K562 (cell line): Measurements from ENCODE around the gene PHACTR3. TPM values are rescaled to one million over a fixed set of nuclear protein-coding genes. Genes with fewer than 3 reads are reported as not detected.

Experiments used
- ATAC-seq: fragments of 200-7000 bp; cut with Tn5 transposase; 3 replicates; pipeline ENCODE4 v1.9.1; 2020; ENCODE audit warnings: moderate library complexity
- BruUV-seq: library from RNA; stranded (reverse); fragments of 400-500 nt; replicated peaks from 2 replicates; lab custom pipeline; 2021; lab: Mats Ljungman, UMichigan
- CTCF ChIA-PET: fragments of 300-600 bp; formaldehyde crosslinking; extraction: SDS; loops from one replicate; lab custom pipeline; 2021; ENCODE audit warnings: low intra/inter-chr PET ratio; lab: Yijun Ruan, JAX
- POLR2A ChIA-PET: fragments of 300-600, 350-650 bp; sonication (Branson Sonifier 250); formaldehyde crosslinking; extraction: SDS; loops from one replicate; lab custom pipeline; 2021; ENCODE audit warnings: antibody characterized with exemption, inconsistent platforms; lab: Yijun Ruan, JAX
- DNase-seq, 4 experiments: peaks; one replicate each; pipeline versions ENCODE4 v3.0.0 to v3.0.0-alpha.2; 2011 to 2018; ENCODE audit warnings: low spot score in 3 of 4, mixed read lengths in 3 of 4; ENCODE audit errors: extremely low read depth in 1 of 4
- FAIRE-seq: peaks from 2 replicates; lab custom pipeline; 2011; peaks lifted over from hg19 to GRCh38; lab: Jason Lieb, UNC
- H2AFZ ChIP-seq: 2 replicates; pipeline ENCODE4 v1.6.0; 2011; ENCODE audit warnings: low read depth, low read length, control low read depth, inconsistent platforms
- H3K27ac ChIP-seq: fragments of 200-600 bp; 3 replicates; pipeline ENCODE4 v1.8.0; 2011; ENCODE audit warnings: low read depth, mild to moderate bottlenecking, control low read depth, inconsistent platforms, low read length, moderate library complexity, mixed read lengths; ENCODE audit errors: extremely low read depth
- H3K27me3 ChIP-seq, 2 experiments: fragments of 300-600 bp in 1 of 2; 2 replicates in 1 of 2; 3 replicates in 1 of 2; pipeline versions ENCODE4 v1.6.0 to v1.8.0; 2011; ENCODE audit warnings: inconsistent platforms in 2 of 2, low read length in 2 of 2, mild to moderate bottlenecking in 1 of 2, mixed read lengths in 1 of 2, moderate library complexity in 1 of 2; ENCODE audit not compliant: control insufficient read depth in 2 of 2, insufficient read depth in 2 of 2
- H3K36me3 ChIP-seq: fragments of 300-600 bp; 3 replicates; pipeline ENCODE4 v1.8.0; 2011; ENCODE audit warnings: mild to moderate bottlenecking, low read length, inconsistent platforms; ENCODE audit not compliant: control insufficient read depth, insufficient read depth
- H3K4me1 ChIP-seq, 2 experiments: fragments of 200-600 bp in 1 of 2; replicated peaks in 1 of 2; 2 replicates in 1 of 2; 3 replicates in 1 of 2; pipeline versions ENCODE4 v1.5.1 to v1.8.0; 2011; ENCODE audit warnings: inconsistent platforms in 2 of 2, low read length in 2 of 2, mild to moderate bottlenecking in 1 of 2, mixed read lengths in 1 of 2, moderate library complexity in 1 of 2; ENCODE audit not compliant: control insufficient read depth in 2 of 2, insufficient read depth in 2 of 2
- H3K4me2 ChIP-seq: 2 replicates; pipeline ENCODE4 v1.6.1; 2011; ENCODE audit warnings: low read length, control low read depth, inconsistent platforms, mixed read lengths; ENCODE audit not compliant: insufficient read depth
- H3K4me3 ChIP-seq: fragments of 200-600 bp; sonication (generic), shearing (Covaris generic); 2 replicates; pipeline ENCODE4 v1.5.1; 2016; ENCODE audit warnings: control low read depth, inconsistent platforms
- H3K79me2 ChIP-seq: fragments of 200-600 bp; 3 replicates; pipeline ENCODE4 v1.8.0; 2011; ENCODE audit warnings: low read length, inconsistent platforms; ENCODE audit not compliant: control insufficient read depth, insufficient read depth
- H3K9ac ChIP-seq, 2 experiments: 2 replicates each; pipeline versions ENCODE4 v1.6.0 to v1.6.1; 2011; ENCODE audit warnings: low read depth in 2 of 2, low read length in 2 of 2, control low read depth in 1 of 2, inconsistent platforms in 1 of 2, mild to moderate bottlenecking in 1 of 2, mixed read lengths in 1 of 2; ENCODE audit not compliant: insufficient read depth in 1 of 2
- H3K9me1 ChIP-seq: one replicate; pipeline ENCODE4 v1.6.0; 2011; ENCODE audit warnings: inconsistent platforms, mild to moderate bottlenecking, low read length, moderate library complexity; ENCODE audit not compliant: control insufficient read depth, insufficient read depth
- H3K9me3 ChIP-seq: replicated peaks from 2 replicates; pipeline ENCODE4 v1.5.1; 2011; ENCODE audit warnings: low read depth, low read length, inconsistent platforms; ENCODE audit not compliant: control insufficient read depth, insufficient read depth
- H4K20me1 ChIP-seq: replicated peaks from 2 replicates; pipeline ENCODE4 v1.6.1; 2011; ENCODE audit warnings: low read length, inconsistent platforms, mixed read lengths; ENCODE audit not compliant: control insufficient read depth, insufficient read depth
- ARHGAP35 ChIP-seq: fragments of 450-650 bp; IDR thresholded peaks from 2 replicates; pipeline ENCODE4 v1.6.1; 2018; ENCODE audit not compliant: partially characterized antibody
- BCOR ChIP-seq: fragments of 450-650 bp; IDR thresholded peaks from 2 replicates; pipeline ENCODE4 v1.6.1; 2016
- C11orf30 ChIP-seq: fragments of 450-650 bp; IDR thresholded peaks from 2 replicates; pipeline ENCODE4 v1.6.1; 2016; ENCODE audit warnings: low read depth, mild to moderate bottlenecking
- KAT8 ChIP-seq: fragments of 450-650 bp; IDR thresholded peaks from 2 replicates; pipeline ENCODE4 v1.6.1; 2016; ENCODE audit warnings: low read depth, mild to moderate bottlenecking
- NFIX ChIP-seq: fragments of 250-450 bp; sonication (Bioruptor Pico); IDR thresholded peaks from 2 replicates; pipeline ENCODE4 v1.4.0; 2020; ENCODE audit warnings: low read depth, mild to moderate bottlenecking, moderate library complexity
- NR2C2 ChIP-seq, 2 experiments: fragments of 200-800 bp in 1 of 2; sonication (Bioruptor generic) in 1 of 2; sonication (generic) in 1 of 2; formaldehyde crosslinking in 1 of 2; IDR thresholded peaks; 2 replicates each; pipeline versions ENCODE4 v1.6.1 to v1.8.0; 2016 to 2022; ENCODE audit warnings: mild to moderate bottlenecking in 1 of 2, missing compliant biosample characterization in 1 of 2, missing genetic modification characterization in 1 of 2, missing genetic modification reagents in 1 of 2
- ZNF274 ChIP-seq: IDR thresholded peaks from 2 replicates; pipeline ENCODE4 v1.6.1; 2011; ENCODE audit warnings: low read depth, mild to moderate bottlenecking, low read length, moderate library complexity, borderline replicate concordance
- WGBS: fragments of 100-300 bp; shearing (Covaris generic); methylation state at CpG from one replicate; pipeline ENCODE4 v1.1.6; 2016; ENCODE audit warnings: low coverage, mixed read lengths; ENCODE audit not compliant: insufficient coverage; ENCODE audit errors: missing lambda C conversion rate; 5-methylcytosine and 5-hydroxymethylcytosine counted together
- in situ Hi-C: fragments of 300-500 bp; cut with MboI; formaldehyde crosslinking; loops from 4 replicates; pipeline ENCODE4 v1.15.0; 2018; ENCODE audit warnings: inconsistent platforms, mixed read lengths
- intact Hi-C: fragments of 100-400 bp; cut with micrococcal nuclease; formaldehyde crosslinking; loops from 2 replicates; pipeline ENCODE4 v1.14.2; 2022
- polyA plus RNA-seq, 8 experiments: library from polyadenylated mRNA; depleted of rRNA in 4 of 8; stranded (reverse) in 5 of 8; unstranded in 3 of 8; fragments of >200 nt; fragmentation: Nextera tagmentation in 2 of 8; fragmentation: Illumina TruSeq in 1 of 8; extraction: Ambion mirVana in 2 of 8; extraction: Trizol in 1 of 8; gene quantifications; 2 replicates each; pipeline versions ENCODE4 v1.2.1 to v1.2.3, GENCODE V29; 2011 to 2014; ENCODE audit warnings: inconsistent platforms in 1 of 8, missing spikeins in 1 of 8
- total RNA-seq, 7 experiments: library from RNA; depleted of rRNA in 6 of 7; stranded (reverse); fragments of >200 nt in 6 of 7; fragmentation: Illumina TruSeq in 2 of 7; extraction: Trizol in 2 of 7; gene quantifications; 2 replicates each; pipeline versions ENCODE4 v1.2.1 to v1.2.3, GENCODE V29; 2011 to 2021; ENCODE audit warnings: low replicate concordance in 1 of 7
- TF ChIP-seq, protein P1 (sequence below): fragments of 250-450 bp; sonication (Bioruptor Pico); IDR thresholded peaks from 2 replicates; pipeline ENCODE4 v1.5.0; 2020; ENCODE audit warnings: mild to moderate bottlenecking, borderline replicate concordance
- TF ChIP-seq, protein P2 (sequence below), 3 experiments: IDR thresholded peaks in 2 of 3; conservative IDR thresholded peaks in 1 of 3; 2 replicates each; pipeline ENCODE4 v1.5.1; 2011 to 2012; ENCODE audit warnings: low read length in 3 of 3, mild to moderate bottlenecking in 3 of 3, control low read depth in 2 of 3, improper control_type of control experiment in 1 of 3, inconsistent platforms in 1 of 3, low read depth in 1 of 3, mixed read lengths in 1 of 3, moderate library complexity in 1 of 3; ENCODE audit not compliant: insufficient read depth in 2 of 3

Gene PHACTR3
- total and polyA plus RNA-seq, 9 of the 15 experiments (the other 6 are each of a cell fraction or from before 2014, with no cell fraction given) = not detected

DNA sequence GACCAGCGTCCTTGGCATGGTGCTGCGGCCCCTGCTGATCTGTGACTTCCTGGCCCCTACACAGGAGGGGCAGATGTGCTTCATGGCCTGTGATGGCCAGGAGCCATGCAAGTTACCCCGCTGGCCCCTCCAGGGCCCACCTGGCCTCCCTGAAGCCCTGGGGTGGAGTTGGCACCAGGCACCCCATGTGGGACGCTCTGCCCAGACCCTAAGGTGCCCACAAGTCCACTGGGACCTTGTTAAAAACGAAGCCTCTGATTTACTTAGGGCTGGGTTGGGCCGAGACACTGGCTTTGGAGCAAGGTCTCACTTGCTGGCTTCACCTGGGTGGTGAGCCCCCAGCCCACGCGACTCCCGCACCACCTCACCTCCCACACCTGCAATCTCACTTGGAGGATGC lies 139.0 kb downstream of the PHACTR3 start (continued):
- TF ChIP-seq, protein P1, sequence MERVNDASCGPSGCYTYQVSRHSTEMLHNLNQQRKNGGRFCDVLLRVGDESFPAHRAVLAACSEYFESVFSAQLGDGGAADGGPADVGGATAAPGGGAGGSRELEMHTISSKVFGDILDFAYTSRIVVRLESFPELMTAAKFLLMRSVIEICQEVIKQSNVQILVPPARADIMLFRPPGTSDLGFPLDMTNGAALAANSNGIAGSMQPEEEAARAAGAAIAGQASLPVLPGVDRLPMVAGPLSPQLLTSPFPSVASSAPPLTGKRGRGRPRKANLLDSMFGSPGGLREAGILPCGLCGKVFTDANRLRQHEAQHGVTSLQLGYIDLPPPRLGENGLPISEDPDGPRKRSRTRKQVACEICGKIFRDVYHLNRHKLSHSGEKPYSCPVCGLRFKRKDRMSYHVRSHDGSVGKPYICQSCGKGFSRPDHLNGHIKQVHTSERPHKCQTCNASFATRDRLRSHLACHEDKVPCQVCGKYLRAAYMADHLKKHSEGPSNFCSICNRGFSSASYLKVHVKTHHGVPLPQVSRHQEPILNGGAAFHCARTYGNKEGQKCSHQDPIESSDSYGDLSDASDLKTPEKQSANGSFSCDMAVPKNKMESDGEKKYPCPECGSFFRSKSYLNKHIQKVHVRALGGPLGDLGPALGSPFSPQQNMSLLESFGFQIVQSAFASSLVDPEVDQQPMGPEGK (CRISPR knock-in tag) = no peak
- TF ChIP-seq BCOR = no peak
- no peak for TF ChIP-seq C11orf30
- TF ChIP-seq NFIX (CRISPR knock-in tag) = no peak
- no peak for TF ChIP-seq NR2C2 (CRISPR knock-in tag; IDR thresholded peaks at IDR 0.05)
- TF ChIP-seq NR2C2 (tag; IDR thresholded peaks at IDR 0.05) = no peak
- TF ChIP-seq KAT8 = no peak
- no peak for TF ChIP-seq ZNF274
- TF ChIP-seq, all 486 proteins: peak for 0

DNA sequence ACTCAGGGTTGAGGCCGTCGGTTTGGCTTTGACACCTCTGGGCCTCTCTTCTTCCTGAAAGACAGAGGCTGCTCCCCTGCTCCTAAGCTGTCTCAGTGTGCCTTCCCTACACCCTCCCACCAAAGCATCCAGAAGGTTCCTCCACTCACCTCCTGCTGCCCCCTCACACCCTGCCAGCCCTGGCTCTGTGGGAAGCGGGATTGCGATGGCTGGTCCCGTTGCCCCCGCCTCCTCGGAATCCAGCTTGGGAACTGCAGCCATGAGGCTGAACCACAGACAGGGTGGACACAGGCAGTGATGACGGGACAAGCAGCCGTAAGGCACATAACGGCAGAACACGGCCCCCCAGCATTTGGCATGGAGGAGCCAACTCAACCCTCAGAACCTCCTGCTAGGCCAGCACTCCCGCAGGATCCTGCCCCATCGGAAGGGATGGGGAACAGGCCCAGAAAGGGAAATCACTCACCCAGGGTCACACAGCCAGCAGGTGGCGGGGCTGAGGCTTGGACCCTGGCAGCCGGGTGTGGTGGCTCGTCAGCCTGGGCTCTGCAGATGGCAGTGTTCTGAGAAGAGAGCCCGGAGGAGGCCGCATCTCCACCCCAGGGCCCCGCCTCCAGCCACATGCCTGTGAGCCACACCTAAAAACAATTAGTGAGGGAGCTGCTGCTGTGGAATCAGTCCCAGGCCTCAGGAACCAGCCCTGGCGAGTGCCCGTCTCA lies 139.6 kb downstream of the PHACTR3 start:
- BruUV-seq = no TSS peak
- ChIA-PET POLR2A (no interaction called here), CTCF (no interaction called here)
- H3K9me1 ChIP-seq = peaks cover 4% of the 10 kb centered on the region
- H3K4me1 ChIP-seq = no peaks in the 10 kb centered on the region
- 4% methylated on average over 18 of the region's 21 CpGs for WGBS
- ATAC-seq (peak; percentile 42; the same call in 1 of the 3 replicates), DNase-seq (peak in 1 of 4 experiments; percentile 4), FAIRE-seq (no peak)
- no peaks in the 10 kb centered on the region for H3K36me3 ChIP-seq
- H3K9me3 ChIP-seq = no peaks in the 10 kb centered on the region
- intact Hi-C loops (no loop called here), in situ Hi-C loops (no loop called here)
- H3K79me2 ChIP-seq = no peaks in the 10 kb centered on the region
- no peak overlapping the region for H3K4me3 ChIP-seq
- H2AFZ ChIP-seq = no peak overlapping the region
- TF ChIP-seq, protein P2, sequence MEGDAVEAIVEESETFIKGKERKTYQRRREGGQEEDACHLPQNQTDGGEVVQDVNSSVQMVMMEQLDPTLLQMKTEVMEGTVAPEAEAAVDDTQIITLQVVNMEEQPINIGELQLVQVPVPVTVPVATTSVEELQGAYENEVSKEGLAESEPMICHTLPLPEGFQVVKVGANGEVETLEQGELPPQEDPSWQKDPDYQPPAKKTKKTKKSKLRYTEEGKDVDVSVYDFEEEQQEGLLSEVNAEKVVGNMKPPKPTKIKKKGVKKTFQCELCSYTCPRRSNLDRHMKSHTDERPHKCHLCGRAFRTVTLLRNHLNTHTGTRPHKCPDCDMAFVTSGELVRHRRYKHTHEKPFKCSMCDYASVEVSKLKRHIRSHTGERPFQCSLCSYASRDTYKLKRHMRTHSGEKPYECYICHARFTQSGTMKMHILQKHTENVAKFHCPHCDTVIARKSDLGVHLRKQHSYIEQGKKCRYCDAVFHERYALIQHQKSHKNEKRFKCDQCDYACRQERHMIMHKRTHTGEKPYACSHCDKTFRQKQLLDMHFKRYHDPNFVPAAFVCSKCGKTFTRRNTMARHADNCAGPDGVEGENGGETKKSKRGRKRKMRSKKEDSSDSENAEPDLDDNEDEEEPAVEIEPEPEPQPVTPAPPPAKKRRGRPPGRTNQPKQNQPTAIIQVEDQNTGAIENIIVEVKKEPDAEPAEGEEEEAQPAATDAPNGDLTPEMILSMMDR (IDR thresholded peaks at IDR 0.05 in 2 of 3, conservative IDR thresholded peaks at IDR 0.05 in 1 of 3; ENCODE audit: insufficient read depth in 2 of 3, low read depth in 1 of 3, low read length in 3 of 3) = peak in 2 of 3 experiments; percentile 4 to 37; a peak in 2 of 6 replicates
- TF ChIP-seq ARHGAP35 = no peak
- H3K4me2 ChIP-seq = no peak overlapping the region
- 0 out of 2 replicates have a peak, but pooled peaks cover 4% of the 10 kb centered on the region for H4K20me1 ChIP-seq
- no peak overlapping the region; a peak in 1 of 4 replicates for H3K9ac ChIP-seq
- peaks cover 4 to 33% of the 10 kb centered on the region in 2 experiments for H3K27me3 ChIP-seq
- no peak overlapping the region for H3K27ac ChIP-seq
